Mucosa of rectum (tissue), 2 donors: Measurements from ENCODE around the gene PAK6.
A peak's percentile ranks its signal among the peaks of the same experiment; 100 is the strongest.

ENCODE experiments used
- H3K27ac ChIP-seq, 2 donors: one replicate each; pipeline ENCODE4 v1.7.0; 2013; ENCODE audit warnings: inconsistent platforms in 2 of 2, low read depth in 2 of 2, low read length in 2 of 2
- H3K27me3 ChIP-seq, 2 donors: one replicate each; pipeline ENCODE4 v1.7.0; 2013; ENCODE audit warnings: low read length in 2 of 2; ENCODE audit not compliant: control insufficient read depth in 2 of 2, insufficient read depth in 2 of 2
- H3K36me3 ChIP-seq, 2 donors: one replicate each; pipeline ENCODE4 v1.7.0; 2013; ENCODE audit warnings: low read length in 2 of 2; ENCODE audit not compliant: control insufficient read depth in 2 of 2, insufficient read depth in 2 of 2
- H3K4me1 ChIP-seq, 2 donors: one replicate each; pipeline ENCODE4 v1.7.0; 2013; ENCODE audit warnings: low read length in 2 of 2, mild to moderate bottlenecking in 1 of 2; ENCODE audit not compliant: control insufficient read depth in 2 of 2, insufficient read depth in 2 of 2
- H3K4me3 ChIP-seq, 2 donors: one replicate each; pipeline ENCODE4 v1.7.0; 2013; ENCODE audit warnings: low read length in 2 of 2
- H3K9ac ChIP-seq, 2 donors: one replicate each; pipeline ENCODE4 v1.7.0; 2013; ENCODE audit warnings: low read length in 2 of 2, low read depth in 1 of 2, mild to moderate bottlenecking in 1 of 2
- H3K9me3 ChIP-seq, 2 donors: one replicate each; pipeline ENCODE4 v1.7.0; 2013; ENCODE audit warnings: low read length in 2 of 2; ENCODE audit not compliant: control insufficient read depth in 2 of 2
- donor health status: healthy.
- donor health status: Normal muscosa, but diverticular disease.

The PAK6 gene

GRCh38 chr15:40317580-40317979, 78.7 kb downstream of the PAK6 start:
- Histone ChIP-seq H3K27ac (no peak overlapping the region), H3K4me3 (no peak overlapping the region), H3K27me3 (no peaks in the 10 kb centered on the region), H3K4me1 (peaks cover 7 to 9% of the 10 kb centered on the region in 2 donors), H3K36me3 (no peaks in the 10 kb centered on the region), H3K9ac (no peak overlapping the region), H3K9me3 (no peaks in the 10 kb centered on the region)

GRCh38 chr15:40320409-40320808, 81.5 kb downstream of the PAK6 start:
- no peaks in the 10 kb centered on the region for H3K27me3 ChIP-seq
- no peaks in the 10 kb centered on the region for H3K36me3 ChIP-seq
- no peak overlapping the region for H3K27ac ChIP-seq
- H3K4me1 ChIP-seq: peaks cover 12 to 16% of the 10 kb centered on the region in 2 donors
- H3K9me3 ChIP-seq: no peaks in the 10 kb centered on the region
- H3K4me3 ChIP-seq: no peak overlapping the region
- H3K9ac ChIP-seq: no peak overlapping the region

GRCh38 chr15:40320931-40321371, 82.1 kb downstream of the PAK6 start:
- Histone ChIP-seq H3K4me1 (peaks cover 15 to 18% of the 10 kb centered on the region in 2 donors), H3K36me3 (no peaks in the 10 kb centered on the region), H3K9ac (no peak overlapping the region), H3K9me3 (no peaks in the 10 kb centered on the region), H3K4me3 (no peak overlapping the region), H3K27ac (no peak overlapping the region), H3K27me3 (no peaks in the 10 kb centered on the region)

- Histone ChIP-seq H3K4me3 (peak overlapping the region; percentile 63 to 70), H3K27ac (peak overlapping the region; percentile 61), H3K9ac (peak overlapping the region in 1 of 2 donors; percentile 44), H3K9me3 (no peaks in the 10 kb centered on the region), H3K36me3 (no peaks in the 10 kb centered on the region), H3K4me1 (peaks cover 17 to 18% of the 10 kb centered on the region in 2 donors), H3K27me3 (no peaks in the 10 kb centered on the region)
These were observed 83.8 kb downstream of the PAK6 start for GRCh38 chr15:40322531-40323238.

- H3K4me1 ChIP-seq: peaks cover 17 to 18% of the 10 kb centered on the region in 2 donors
These were observed 84.5 kb downstream of the PAK6 start, which contains the start of gene INAFM2 for GRCh38 chr15:40323239-40323952. TSS of gene INAFM2 (plus strand) at chr15:40323692. CDS start at chr15:40324056, 364 bp downstream.

GRCh38 chr15:40323953-40324937, 85.4 kb downstream of the PAK6 start:
- Histone ChIP-seq H3K4me3 (peak overlapping the region; percentile 68 to 70), H3K9ac (peak overlapping the region; percentile 66 to 69), H3K9me3 (no peaks in the 10 kb centered on the region), H3K36me3 (no peaks in the 10 kb centered on the region), H3K4me1 (peaks cover 17 to 18% of the 10 kb centered on the region in 2 donors), H3K27me3 (no peaks in the 10 kb centered on the region), H3K27ac (peak overlapping the region in 1 of 2 donors; percentile 49)

More at GRCh38 chr15:40323239-40323952, 84.5 kb downstream of the PAK6 start, which contains the start of gene INAFM2:
- Histone ChIP-seq H3K9me3 (no peaks in the 10 kb centered on the region), H3K4me3 (peak within 1 kb of the TSS; percentile 68 to 70), H3K27ac (peak within 1 kb of the TSS; percentile 61), H3K27me3 (no peaks in the 10 kb centered on the region), H3K9ac (peak within 1 kb of the TSS; percentile 66 to 69), H3K36me3 (no peaks in the 10 kb centered on the region)

- H3K27me3 ChIP-seq: no peaks in the 10 kb centered on the region
- no peaks in the 10 kb centered on the region for H3K9me3 ChIP-seq
- peak overlapping the region; percentile 68 to 70 for H3K4me3 ChIP-seq
- H3K27ac ChIP-seq: no peak overlapping the region
- H3K4me1 ChIP-seq: peaks cover 17 to 18% of the 10 kb centered on the region in 2 donors
- no peaks in the 10 kb centered on the region for H3K36me3 ChIP-seq
- peak overlapping the region in 1 of 2 donors; percentile 69 for H3K9ac ChIP-seq
These were observed 86.3 kb downstream of the PAK6 start for GRCh38 chr15:40325188-40325587.

GRCh38 chr15:40325700-40326099, 86.8 kb downstream of the PAK6 start:
- Histone ChIP-seq H3K27me3 (no peaks in the 10 kb centered on the region), H3K4me3 (peak overlapping the region in 1 of 2 donors; percentile 70), H3K9ac (no peak overlapping the region), H3K27ac (peak overlapping the region in 1 of 2 donors; percentile 14), H3K4me1 (peaks cover 17 to 22% of the 10 kb centered on the region in 2 donors), H3K9me3 (no peaks in the 10 kb centered on the region), H3K36me3 (no peaks in the 10 kb centered on the region)
